Activated T-helper 17 cell treated with anti-CD3 and anti-CD28 coated beads, Interleukin-2, amount 50 U/mL, for 72 hours (primary cell): ENCODE measurements around the gene MANSC1. TPM values are rescaled to one million over a fixed set of nuclear protein-coding genes. Genes with fewer than 3 reads are reported as not detected.

Experiments used
- total RNA-seq, 2 donors: library from RNA; stranded (reverse); gene quantifications; one replicate each; pipeline ENCODE4 v1.2.3, GENCODE V29; 2022

Gene MANSC1
- total RNA-seq, 2 donors from 2014 or later, result 0.63 to 0.74 TPM

Other genes starting within 250 kb of the MANSC1 start
- 1 to 10 TPM in 1 of 2 donors, under 1 TPM in 1; 0.61 to 3.9 TPM for gene LRP6, start 83.2 kb downstream of the MANSC1 start, total RNA-seq
- 10 to 100 TPM; 26.1 to 43.8 TPM for gene BORCS5, start 6.8 kb upstream of the MANSC1 start, total RNA-seq
- gene DUSP16, start 212.6 kb upstream of the MANSC1 start, total RNA-seq, result 100 to 1,000 TPM in 1 of 2 donors, 10 to 100 TPM in 1; 68.8 to 125 TPM